ENCODE measurements around the gene ZNF783.
"Not testable (repeated sequence)": the region's sequence is repeated elsewhere in the genome, so short reads cannot be mapped to it uniquely, and the experiment has no call there.

Gene ZNF783

GRCh38 chr7:149241696-149242095 is 20.3 kb upstream of the ZNF783 start:
- DNase-seq = no peak

GRCh38 chr7:149245244-149245643 is 16.8 kb upstream of the ZNF783 start:
- DNase-seq = peak; percentile 61 to 73

GRCh38 chr7:149245744-149246143 is 16.3 kb upstream of the ZNF783 start:
- DNase-seq = no peak

GRCh38 chr7:149248777-149249176 is 13.2 kb upstream of the ZNF783 start:
- peak; percentile 44 to 61 for DNase-seq

- DNase-seq = not testable (repeated sequence)
These were observed 11.8 kb upstream of the ZNF783 start for GRCh38 chr7:149250151-149250550.

GRCh38 chr7:149251518-149251917 is 10.5 kb upstream of the ZNF783 start:
- not testable (repeated sequence) for DNase-seq

- DNase-seq = no peak
These were observed 9.6 kb upstream of the ZNF783 start for GRCh38 chr7:149252378-149252777.

GRCh38 chr7:149253665-149254064 is 8.3 kb upstream of the ZNF783 start:
- no peak for DNase-seq

- no peak for DNase-seq
These were observed 7.7 kb upstream of the ZNF783 start for GRCh38 chr7:149254181-149254858.

GRCh38 chr7:149255174-149255573 is 6.8 kb upstream of the ZNF783 start:
- no peak for DNase-seq

GRCh38 chr7:149256568-149256967 is 5.4 kb upstream of the ZNF783 start:
- DNase-seq = no peak

GRCh38 chr7:149257146-149257545 is 4.8 kb upstream of the ZNF783 start:
- DNase-seq = no peak

GRCh38 chr7:149261316-149261828 is 624 bp upstream of the ZNF783 start:
- DNase-seq = peak; percentile 47 to 57

- DNase-seq = no peak
These were observed 4.5 kb downstream of the ZNF783 start for GRCh38 chr7:149266451-149266850.

GRCh38 chr7:149267733-149268132 is 5.7 kb downstream of the ZNF783 start:
- DNase-seq = no peak

- DNase-seq = not testable (repeated sequence)
These were observed 12.4 kb downstream of the ZNF783 start for GRCh38 chr7:149274424-149274823.

GRCh38 chr7:149277871-149278270 is 15.9 kb downstream of the ZNF783 start:
- DNase-seq = no peak

- DNase-seq = no peak
These were observed 16.4 kb downstream of the ZNF783 start for GRCh38 chr7:149278396-149278795.

- DNase-seq = no peak
These were observed 17.2 kb downstream of the ZNF783 start for GRCh38 chr7:149279111-149279743.

- no peak for DNase-seq
These were observed 18.2 kb downstream of the ZNF783 start for GRCh38 chr7:149280151-149280550.

GRCh38 chr7:149280661-149281507 is 18.9 kb downstream of the ZNF783 start:
- DNase-seq = no peak

- no peak for DNase-seq
These were observed 19.7 kb downstream of the ZNF783 start for GRCh38 chr7:149281508-149282330.

- no peak for DNase-seq
These were observed 20.3 kb downstream of the ZNF783 start for GRCh38 chr7:149282331-149282655.

All from activated CD4-positive, alpha-beta T cell treated with anti-CD3 and anti-CD28 coated beads, Interleukin-2, amount 50 U/mL, for 48 hours (primary cell).